Dermis microvascular lymphatic vessel endothelial cell (primary cell): ENCODE data around the gene CA10. TPM values are rescaled to one million over a fixed set of nuclear protein-coding genes. Genes with fewer than 3 reads are reported as not detected.

Experiments
- DNase-seq, 2 donors: peaks; one replicate each; pipeline versions ENCODE4 v3.0.0 to v3.0.0-alpha.2; 2010; ENCODE audit warnings: low read depth in 2 of 2
- total RNA-seq: library from RNA; depleted of rRNA; stranded (reverse); fragments of >200 nt; gene quantifications from 2 replicates; pipeline ENCODE4 v1.2.1, GENCODE V29; 2014

The CA10 gene
- total RNA-seq, 1 donor from 2014 or later: not detected

GRCh38 chr17:51819341-51820219 is 338.9 kb downstream of the CA10 start:
- no peak for DNase-seq

- no peak for DNase-seq
Observed at GRCh38 chr17:51818777-51819176, 339.7 kb downstream of the CA10 start.

DNA sequence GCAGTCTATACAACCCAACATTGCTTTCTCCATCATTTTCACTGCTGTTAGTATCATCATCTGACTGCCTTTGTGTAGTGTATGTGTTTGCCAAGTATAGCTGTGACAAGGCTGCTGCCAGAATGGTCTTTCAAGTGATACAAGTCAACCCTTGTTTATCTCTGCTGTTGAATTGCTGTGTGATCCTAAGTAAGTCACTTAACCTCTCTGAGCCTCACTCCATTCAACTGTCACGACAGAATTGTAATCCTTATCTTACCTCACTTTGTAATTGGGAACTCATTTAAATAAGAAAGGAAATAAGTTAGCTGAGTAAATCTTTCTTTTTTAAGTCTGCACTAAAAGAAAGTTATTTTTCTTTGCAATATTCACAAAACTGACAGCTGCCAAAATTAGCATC is 340.6 kb downstream of the CA10 start:
- DNase-seq: no peak

DNA sequence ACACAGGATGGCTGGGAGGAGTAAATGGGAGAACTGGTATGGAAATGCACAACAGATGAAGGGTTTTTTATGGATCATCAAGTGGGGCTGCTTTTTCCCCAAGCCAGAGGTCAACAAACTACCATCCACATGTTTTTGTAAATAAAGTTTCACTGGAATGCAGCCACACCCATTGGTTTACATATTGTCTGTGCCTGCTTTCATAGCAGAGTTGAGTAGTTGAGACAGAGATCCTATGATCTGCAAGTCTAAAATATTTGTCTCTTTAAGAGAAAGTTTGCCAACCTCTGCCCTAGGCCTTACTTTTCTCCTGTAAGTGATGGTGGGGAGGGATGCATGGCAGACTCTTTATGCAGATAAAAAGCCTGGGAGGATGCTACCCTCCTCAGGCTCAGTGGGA is 341.4 kb downstream of the CA10 start:
- no peak for DNase-seq

- no peak for DNase-seq
Observed at GRCh38 chr17:51815097-51815496, 343.4 kb downstream of the CA10 start.

DNA sequence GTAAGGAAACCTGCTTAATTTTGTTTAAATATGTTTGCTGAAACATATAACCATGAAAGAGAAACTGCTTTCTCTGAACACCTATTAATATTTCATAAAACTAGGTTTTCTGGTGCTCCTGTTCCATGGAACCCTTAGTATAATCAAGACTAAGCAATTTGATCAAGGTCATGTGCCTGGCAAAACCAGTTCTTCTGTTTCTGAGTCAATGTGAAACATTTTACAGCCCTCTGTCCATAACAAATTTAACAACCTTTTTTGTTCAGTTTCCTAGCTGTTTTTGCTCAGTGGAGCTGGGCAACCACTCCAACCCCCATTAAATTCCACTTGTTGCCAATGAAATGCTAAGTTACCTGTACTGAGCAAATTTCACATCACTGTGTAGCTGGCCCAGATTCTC is 344.0 kb downstream of the CA10 start:
- DNase-seq: no peak

DNA sequence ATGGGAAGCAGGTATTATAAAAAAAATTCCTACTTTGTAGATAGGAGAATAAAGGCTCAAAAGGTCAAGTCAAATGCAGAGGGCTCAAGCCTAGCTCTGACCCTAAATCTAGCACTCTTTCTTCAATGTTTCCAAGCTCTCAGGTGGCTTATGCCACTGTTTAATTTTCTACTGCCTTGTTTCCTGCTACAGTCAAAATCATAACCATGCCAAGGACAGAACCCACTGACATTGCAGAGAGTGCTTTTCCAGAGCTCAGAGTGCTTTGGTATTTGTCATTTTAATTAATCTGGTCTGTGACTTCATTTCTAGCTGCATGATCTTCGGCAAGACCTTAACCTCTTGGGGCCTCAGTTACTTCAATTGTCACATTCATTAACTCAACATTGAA is 344.7 kb downstream of the CA10 start:
- no peak for DNase-seq

DNA sequence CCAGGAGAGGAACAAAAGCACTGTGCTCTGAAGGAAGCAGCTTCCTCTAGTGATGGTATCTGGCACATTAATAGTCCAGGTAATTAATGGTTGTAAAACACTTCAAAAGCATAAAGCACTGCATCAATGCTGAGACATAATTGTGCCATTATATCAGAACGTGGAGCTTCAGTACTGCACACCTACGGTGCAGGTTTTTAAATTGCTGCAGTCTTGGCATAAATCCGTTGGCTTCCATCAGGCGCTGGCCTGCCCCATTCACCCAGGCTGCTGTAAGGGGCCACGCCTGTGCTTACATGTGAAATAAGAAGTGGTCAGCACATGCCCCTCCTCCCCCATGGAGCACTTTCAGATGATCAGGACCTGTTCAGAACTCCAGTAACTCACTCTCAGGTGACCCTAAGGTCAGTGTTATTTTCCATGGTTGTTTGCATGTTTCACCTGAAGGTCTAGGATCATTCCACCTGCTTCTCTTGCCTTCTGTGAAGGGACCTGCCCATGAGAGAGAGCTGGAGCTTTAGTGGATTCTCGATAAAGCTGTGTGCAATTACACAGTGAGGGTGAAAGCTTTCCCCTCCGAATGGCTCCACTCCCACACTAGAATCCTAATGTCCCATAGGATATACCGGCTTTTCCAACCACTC is 345.3 kb downstream of the CA10 start:
- no peak for DNase-seq

GRCh38 chr17:51807460-51807859 is 351.1 kb downstream of the CA10 start:
- no peak for DNase-seq

- DNase-seq: no peak
Observed at GRCh38 chr17:51805765-51806164, 352.7 kb downstream of the CA10 start.

GRCh38 chr17:51805185-51805584 is 353.3 kb downstream of the CA10 start:
- DNase-seq: no peak

DNA sequence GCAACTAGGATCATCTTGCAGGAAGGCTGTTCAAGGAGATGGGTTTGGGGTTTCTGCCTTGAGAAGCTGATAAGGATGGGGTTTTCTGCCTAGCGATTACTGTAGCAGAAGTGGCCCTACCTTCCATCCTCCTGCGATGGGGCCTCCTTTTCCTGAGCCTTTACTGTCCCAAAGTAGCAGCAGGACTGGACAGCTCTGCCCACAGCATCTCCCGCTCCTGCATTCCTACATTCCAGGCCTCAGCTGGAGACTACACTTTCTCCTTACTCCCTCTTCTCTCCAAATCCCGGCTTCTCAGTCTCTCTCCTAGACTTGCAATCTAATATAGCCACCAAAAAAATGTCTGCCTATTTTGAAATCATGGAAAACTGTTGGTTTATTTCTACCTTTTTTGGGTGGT is 355.4 kb downstream of the CA10 start:
- DNase-seq: no peak

DNA sequence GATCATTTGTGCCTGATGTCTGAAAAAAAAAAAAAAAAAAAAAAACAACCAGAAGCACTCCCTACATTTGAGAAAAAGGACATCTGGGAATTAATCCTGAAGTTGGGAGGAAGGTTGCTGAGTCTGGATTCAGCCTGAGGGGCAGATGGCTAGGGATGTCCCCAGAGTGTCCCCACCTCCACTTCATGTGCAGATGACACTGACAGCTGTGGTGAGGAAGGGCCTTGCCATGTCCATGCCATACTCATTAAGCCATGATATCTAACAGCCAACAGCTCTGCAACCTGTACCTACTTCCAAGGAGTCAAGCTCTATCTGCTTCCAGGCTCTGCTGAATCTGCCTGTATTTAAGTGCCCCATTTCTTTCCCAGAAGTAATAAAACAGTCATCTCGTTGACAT is 356.0 kb downstream of the CA10 start:
- no peak for DNase-seq

GRCh38 chr17:51801626-51802025 is 356.9 kb downstream of the CA10 start:
- no peak for DNase-seq

DNA sequence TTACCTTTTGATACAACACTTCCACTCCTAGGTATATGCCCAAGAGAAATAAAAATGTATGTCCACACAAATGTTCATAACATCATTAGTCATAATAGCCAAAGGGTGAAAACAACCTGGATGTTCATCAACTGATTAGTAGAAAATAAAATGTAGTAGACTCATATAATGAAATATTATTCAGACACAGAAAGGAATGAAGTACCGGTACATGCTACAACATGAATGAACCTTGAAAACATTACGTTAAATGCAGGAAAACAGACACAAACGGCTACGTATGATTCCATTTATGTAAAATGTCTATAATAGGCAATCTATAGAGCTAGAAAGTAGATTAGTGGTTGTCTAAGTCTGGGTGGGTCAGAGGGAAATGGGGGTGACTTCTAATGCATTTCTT is 358.5 kb downstream of the CA10 start:
- DNase-seq: no peak

DNA sequence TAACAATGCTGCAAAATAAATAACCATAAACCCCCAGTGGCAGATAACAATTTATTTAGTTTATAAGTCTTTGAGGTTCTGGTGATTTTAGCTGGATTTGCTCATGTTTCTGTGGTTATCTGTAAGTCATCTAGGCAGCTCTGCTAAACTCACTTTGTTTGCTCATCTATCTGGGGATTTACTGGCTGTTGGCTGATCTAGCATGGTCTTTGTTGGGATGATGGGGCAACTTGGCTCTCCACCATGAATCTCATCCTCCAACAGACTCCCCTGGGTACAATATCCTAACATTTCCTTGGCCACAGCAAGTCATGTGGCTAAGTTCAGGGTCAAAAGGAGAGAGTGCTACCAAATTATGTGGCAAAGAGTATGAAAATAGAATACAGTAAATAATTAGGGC is 359.3 kb downstream of the CA10 start:
- DNase-seq: no peak

DNA sequence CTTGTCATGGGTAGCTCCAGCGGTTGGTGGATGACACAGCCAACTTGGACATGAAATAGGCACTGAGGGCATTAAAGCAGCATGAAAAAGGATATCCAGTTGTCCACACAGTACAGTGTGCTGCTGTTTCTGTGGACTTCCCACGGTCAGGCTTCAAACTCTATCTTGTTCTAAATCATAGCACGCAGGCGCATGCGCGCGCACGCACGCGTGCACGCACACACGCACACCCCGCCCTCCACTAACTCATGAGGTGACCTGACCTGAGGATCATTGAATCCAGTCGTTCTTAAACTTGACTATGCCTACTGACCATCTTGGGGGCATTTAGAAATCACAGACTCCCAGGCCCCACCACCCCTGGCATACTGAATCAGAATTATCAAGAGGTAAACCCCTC is 361.4 kb downstream of the CA10 start:
- no peak for DNase-seq

- DNase-seq: no peak
Observed at GRCh38 chr17:51796026-51796425, 362.5 kb downstream of the CA10 start.

DNA sequence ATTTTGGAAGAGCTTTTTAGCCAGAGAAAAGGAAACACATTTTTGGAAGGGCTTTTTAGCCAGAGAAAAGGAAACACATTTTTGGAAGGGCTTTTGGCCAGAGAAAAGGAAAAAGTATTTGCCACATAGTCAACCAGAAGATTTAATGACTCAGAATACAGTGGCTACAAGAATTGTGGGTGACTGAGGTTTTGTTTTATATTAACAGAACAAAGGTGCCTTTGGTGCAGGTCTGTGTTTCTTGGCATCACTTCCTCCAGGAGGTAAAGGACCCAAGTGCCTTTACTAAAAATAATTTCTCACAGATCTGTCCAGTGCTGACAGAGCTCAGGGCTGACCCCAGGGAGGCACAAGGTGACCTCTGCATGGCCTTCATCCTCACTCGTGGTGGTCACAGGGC is 363.1 kb downstream of the CA10 start:
- DNase-seq: no peak

GRCh38 chr17:51794466-51794865 is 364.0 kb downstream of the CA10 start:
- DNase-seq: no peak

DNA sequence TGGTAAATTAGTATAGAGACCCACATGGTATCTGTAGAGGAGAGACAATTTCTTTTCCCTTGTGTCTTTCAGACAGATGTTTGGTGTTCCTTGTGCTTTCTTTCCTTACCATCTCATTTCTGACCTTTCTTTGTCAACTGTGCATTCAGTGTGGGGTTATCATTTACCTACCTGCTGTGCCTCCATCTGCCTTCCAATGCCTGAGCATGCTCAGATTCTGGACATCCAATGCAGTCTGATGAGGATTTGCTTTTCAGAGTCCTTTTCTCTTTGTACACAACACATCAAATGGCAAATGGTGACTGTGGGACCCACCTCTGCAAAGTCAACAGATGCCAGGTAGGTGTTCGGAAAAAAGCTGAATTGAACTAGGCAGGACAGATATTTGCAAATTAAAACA is 364.8 kb downstream of the CA10 start:
- no peak for DNase-seq

DNA sequence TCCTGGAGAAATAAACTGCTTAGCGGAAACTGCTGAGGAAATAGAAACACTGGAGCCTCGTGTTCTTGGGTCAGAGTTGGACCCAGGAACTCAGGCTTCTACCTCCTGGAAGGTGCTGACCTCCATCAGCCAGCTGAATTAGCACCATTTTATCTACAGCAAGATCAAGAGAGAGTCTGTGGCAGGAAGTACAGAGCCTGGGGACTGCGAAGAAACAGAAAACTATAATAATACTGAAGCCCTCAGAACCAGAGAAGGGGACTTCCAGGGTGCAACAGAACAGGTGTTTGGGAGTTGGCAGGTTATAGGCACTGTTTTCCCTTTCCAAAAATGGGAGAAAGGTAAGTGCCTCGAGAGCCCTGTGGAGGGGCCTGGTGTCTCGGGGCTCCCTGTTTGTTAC is 379.7 kb downstream of the CA10 start:
- DNase-seq: no peak

DNA sequence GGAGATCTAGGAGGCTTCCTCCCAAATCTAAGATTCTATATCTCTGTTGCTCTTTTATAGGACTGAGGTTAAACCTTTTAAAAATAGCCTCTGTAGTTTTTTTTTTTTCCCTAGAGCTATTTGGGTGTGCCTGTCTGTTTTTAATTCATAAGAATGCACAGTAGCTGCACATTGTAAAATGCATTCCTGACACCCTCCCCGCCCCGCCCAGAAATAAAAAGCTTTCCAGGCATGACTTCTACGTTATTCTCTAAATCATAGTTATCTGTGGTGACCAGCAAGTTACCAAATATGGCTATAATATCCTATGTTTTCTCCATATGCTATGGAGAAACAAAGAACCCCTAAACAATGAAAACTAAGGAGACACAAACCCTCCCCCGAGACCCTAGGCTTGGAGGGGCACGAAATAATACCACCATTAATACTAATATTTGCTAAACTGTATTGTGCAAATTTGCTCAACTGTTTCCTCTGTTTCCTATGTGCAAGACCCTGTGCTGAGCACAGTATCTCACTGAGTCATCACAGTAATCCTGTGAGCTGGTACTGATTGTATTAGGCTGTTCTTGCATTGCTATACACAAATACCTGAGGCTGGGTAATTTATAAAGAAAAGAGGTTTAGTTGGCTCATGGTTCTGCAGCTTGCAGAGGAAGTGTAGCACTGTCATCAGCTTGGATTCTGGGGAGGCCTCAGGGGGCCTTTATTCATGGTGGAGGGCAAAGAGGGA is 388.3 kb downstream of the CA10 start:
- DNase-seq: no peak
